ENCODE results near the gene UBR1. TPM values are rescaled to one million over a fixed set of nuclear protein-coding genes. Genes with fewer than 3 reads are reported as not detected.
"Not testable (repeated sequence)": the region's sequence is repeated elsewhere in the genome, so short reads cannot be mapped to it uniquely, and the experiment has no call there.

The UBR1 gene
- total RNA-seq, 1 donor from 2014 or later = 23.9 TPM

DNA sequence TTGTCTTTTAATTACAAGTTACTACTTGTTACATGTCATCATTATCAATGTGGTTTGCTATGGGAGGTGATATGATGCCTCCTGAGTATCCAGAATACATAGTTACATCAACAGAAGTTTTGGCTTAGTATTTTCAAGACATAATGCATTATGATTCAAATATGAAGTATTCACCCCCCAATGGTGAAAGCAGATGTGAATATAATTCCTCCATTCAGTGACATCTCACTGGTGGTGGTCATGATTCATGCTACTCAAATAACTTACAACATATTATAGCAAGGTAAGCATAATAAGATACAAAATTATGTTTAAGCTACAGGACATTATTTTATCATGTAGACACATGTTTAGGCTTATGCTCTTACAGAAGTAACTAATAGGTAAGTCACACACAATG lies 150.3 kb downstream of the UBR1 start:
- Mint-ChIP-seq H3K4me3 (no peak overlapping the region), H3K36me3 (ENCODE audit: low read depth) (peaks cover 37% of the 10 kb centered on the region), H3K27me3 (ENCODE audit: low read depth) (no peaks in the 10 kb centered on the region), H3K9me3 (no peaks in the 10 kb centered on the region), H3K4me1 (no peaks in the 10 kb centered on the region), H3K27ac (ENCODE audit: unreplicated experiment) (no peak overlapping the region)
- TF ChIP-seq, protein P1, sequence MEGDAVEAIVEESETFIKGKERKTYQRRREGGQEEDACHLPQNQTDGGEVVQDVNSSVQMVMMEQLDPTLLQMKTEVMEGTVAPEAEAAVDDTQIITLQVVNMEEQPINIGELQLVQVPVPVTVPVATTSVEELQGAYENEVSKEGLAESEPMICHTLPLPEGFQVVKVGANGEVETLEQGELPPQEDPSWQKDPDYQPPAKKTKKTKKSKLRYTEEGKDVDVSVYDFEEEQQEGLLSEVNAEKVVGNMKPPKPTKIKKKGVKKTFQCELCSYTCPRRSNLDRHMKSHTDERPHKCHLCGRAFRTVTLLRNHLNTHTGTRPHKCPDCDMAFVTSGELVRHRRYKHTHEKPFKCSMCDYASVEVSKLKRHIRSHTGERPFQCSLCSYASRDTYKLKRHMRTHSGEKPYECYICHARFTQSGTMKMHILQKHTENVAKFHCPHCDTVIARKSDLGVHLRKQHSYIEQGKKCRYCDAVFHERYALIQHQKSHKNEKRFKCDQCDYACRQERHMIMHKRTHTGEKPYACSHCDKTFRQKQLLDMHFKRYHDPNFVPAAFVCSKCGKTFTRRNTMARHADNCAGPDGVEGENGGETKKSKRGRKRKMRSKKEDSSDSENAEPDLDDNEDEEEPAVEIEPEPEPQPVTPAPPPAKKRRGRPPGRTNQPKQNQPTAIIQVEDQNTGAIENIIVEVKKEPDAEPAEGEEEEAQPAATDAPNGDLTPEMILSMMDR (conservative IDR thresholded peaks at IDR 0.05) = no peak
- no peak for DNase-seq (ENCODE audit: low read depth, low spot score)

DNA sequence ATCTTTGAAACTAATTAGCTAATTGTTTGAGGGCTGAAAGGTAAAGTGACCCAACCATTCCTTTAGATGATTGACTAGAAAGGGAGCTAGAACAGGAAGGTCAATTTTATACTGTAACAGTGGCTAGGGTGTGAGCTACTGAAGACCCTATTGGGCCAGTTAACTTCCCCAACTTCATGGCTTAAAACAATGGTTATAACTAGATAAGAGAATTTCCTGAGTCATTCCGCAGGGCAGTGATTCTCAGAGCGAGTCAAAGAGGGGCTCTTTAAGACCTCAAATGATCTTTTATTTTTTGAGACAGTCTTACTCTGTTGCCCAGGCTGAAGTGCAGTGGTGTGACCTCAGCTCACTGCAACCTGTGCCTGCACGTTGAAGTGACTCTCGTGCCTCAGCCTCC lies 151.5 kb downstream of the UBR1 start:
- no peaks in the 10 kb centered on the region for H3K27me3 Mint-ChIP-seq (ENCODE audit: low read depth)
- H3K4me1 Mint-ChIP-seq = no peaks in the 10 kb centered on the region
- peaks cover 35% of the 10 kb centered on the region for H3K36me3 Mint-ChIP-seq (ENCODE audit: low read depth)
- TF ChIP-seq, protein P1 (conservative IDR thresholded peaks at IDR 0.05) = no peak
- no peaks in the 10 kb centered on the region for H3K9me3 Mint-ChIP-seq
- H3K27ac Mint-ChIP-seq (ENCODE audit: unreplicated experiment) = no peak overlapping the region
- DNase-seq (ENCODE audit: low read depth, low spot score) = no peak
- no peak overlapping the region for H3K4me3 Mint-ChIP-seq

DNA sequence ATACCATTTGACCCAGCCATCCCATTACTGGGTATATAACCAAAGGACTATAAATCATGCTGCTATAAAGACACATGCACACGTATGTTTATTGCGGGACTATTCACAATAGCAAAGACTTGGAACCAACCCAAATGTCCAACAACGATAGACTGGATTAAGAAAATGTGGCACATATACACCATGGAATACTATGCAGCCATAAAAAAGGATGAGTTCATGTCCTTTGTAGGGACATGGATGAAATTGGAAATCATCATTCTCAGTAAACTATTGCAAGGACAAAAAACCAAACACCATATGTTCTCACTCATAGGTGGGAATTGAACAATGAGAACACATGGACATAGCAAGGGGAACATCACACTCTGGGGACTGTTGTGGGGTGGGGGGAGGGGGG lies 156.9 kb downstream of the UBR1 start:
- not testable (repeated sequence) for H3K4me1 Mint-ChIP-seq; H3K27me3 Mint-ChIP-seq (ENCODE audit: low read depth); H3K9me3 Mint-ChIP-seq; H3K27ac Mint-ChIP-seq (ENCODE audit: unreplicated experiment); DNase-seq (ENCODE audit: low read depth, low spot score); H3K4me3 Mint-ChIP-seq
- H3K36me3 Mint-ChIP-seq (ENCODE audit: low read depth) = peaks cover 26% of the 10 kb centered on the region

DNA sequence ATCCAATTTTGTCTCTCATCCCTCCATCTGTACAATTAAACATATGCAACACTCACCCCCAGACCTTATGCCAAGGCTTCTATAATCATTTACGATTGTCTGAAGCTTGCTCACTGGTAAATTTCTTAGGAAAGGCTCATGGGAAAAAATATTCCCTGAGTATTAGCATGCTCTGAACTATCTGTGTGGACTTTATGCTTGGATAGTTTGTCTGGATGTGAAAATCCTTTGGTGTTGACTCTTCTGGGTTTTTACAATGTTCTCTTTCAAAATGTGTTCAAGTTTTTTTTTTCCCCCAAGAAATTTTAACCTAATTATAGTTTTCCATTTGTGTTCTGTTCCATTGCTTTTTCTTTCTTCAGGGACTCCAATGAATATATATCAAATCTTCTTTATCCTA lies 165.3 kb downstream of the UBR1 start:
- H3K36me3 Mint-ChIP-seq (ENCODE audit: low read depth) = peaks cover 5% of the 10 kb centered on the region
- DNase-seq (ENCODE audit: low read depth, low spot score) = no peak
- no peaks in the 10 kb centered on the region for H3K9me3 Mint-ChIP-seq
- TF ChIP-seq, protein P1 (conservative IDR thresholded peaks at IDR 0.05) = no peak
- H3K27ac Mint-ChIP-seq (ENCODE audit: unreplicated experiment) = peak overlapping the region; percentile 11
- H3K4me1 Mint-ChIP-seq = no peaks in the 10 kb centered on the region
- H3K27me3 Mint-ChIP-seq (ENCODE audit: low read depth) = no peaks in the 10 kb centered on the region
- no peak overlapping the region for H3K4me3 Mint-ChIP-seq

DNA sequence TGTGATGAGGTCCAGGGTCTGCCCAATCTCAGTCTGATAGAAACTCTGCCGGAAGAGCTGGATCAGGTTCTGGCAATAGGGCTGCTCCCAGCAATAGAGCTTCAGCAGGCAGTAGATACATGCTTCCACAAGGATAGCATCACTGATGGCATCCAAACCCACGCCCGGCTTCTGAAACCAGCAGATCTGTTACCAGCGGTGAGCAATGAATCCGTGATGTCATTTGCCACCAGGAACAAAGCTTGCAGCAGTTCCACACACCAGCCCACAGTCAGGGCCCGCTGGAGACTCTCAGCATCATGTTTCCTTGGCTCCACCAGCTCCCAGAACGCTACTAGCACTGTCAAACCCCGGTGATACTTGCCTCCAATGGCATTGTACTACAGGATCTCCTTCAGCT lies 166.0 kb downstream of the UBR1 start:
- DNase-seq (ENCODE audit: low read depth, low spot score) = no peak
- H3K4me3 Mint-ChIP-seq = no peak overlapping the region
- no peaks in the 10 kb centered on the region for H3K4me1 Mint-ChIP-seq
- TF ChIP-seq, protein P1 (conservative IDR thresholded peaks at IDR 0.05) = no peak
- H3K27ac Mint-ChIP-seq (ENCODE audit: unreplicated experiment) = no peak overlapping the region
- H3K9me3 Mint-ChIP-seq = no peaks in the 10 kb centered on the region
- peaks cover 5% of the 10 kb centered on the region for H3K36me3 Mint-ChIP-seq (ENCODE audit: low read depth)
- H3K27me3 Mint-ChIP-seq (ENCODE audit: low read depth) = no peaks in the 10 kb centered on the region

DNA sequence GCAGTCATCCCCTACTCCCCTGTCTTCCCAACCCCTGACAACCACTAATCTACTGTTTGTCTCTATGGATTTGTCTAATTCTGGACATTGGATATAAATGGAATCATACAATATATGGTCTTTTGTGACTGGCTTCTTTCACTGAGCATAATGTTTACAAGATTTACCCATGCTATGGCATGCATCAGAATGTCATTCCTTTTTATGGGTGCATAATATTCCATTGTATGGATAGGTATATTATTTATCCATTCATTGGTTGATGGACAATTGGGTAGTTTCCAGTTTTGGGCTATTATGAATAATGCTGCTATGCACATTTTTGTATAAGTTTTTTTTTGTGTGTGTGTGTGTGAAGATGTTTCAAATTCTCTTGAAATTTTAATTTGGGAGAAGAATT lies 168.7 kb downstream of the UBR1 start:
- Mint-ChIP-seq H3K9me3 (no peaks in the 10 kb centered on the region), H3K27ac (ENCODE audit: unreplicated experiment) (no peak overlapping the region), H3K36me3 (ENCODE audit: low read depth) (peaks cover 5% of the 10 kb centered on the region), H3K4me1 (no peaks in the 10 kb centered on the region), H3K4me3 (no peak overlapping the region), H3K27me3 (ENCODE audit: low read depth) (no peaks in the 10 kb centered on the region)
- no peak for DNase-seq (ENCODE audit: low read depth, low spot score)
- TF ChIP-seq, protein P1 (conservative IDR thresholded peaks at IDR 0.05) = no peak
